Endothelial cell of umbilical vein (primary cell): Measurements from ENCODE around the gene CHST11.

Source experiments
- FOS ChIP-seq: IDR thresholded peaks from 2 replicates; pipeline ENCODE4 v1.6.1; 2011; ENCODE audit warnings: mild to moderate bottlenecking, low read length, moderate library complexity, borderline replicate concordance; ENCODE audit not compliant: insufficient read depth
- POLR2A ChIP-seq: IDR thresholded peaks from 2 replicates; pipeline ENCODE4 v1.6.1; 2012; ENCODE audit warnings: low read depth, mild to moderate bottlenecking, control low read depth, low read length
- TF ChIP-seq, protein P1 (sequence below), 2 donors: IDR thresholded peaks; 1 replicate in 1 of 2; 2 replicates in 1 of 2; pipeline ENCODE4 v1.5.1; 2011; ENCODE audit warnings: low read length in 2 of 2, mild to moderate bottlenecking in 2 of 2, moderate library complexity in 2 of 2, control low read depth in 1 of 2, inconsistent platforms in 1 of 2, low read depth in 1 of 2; ENCODE audit not compliant: insufficient read depth in 1 of 2; ENCODE audit errors: extremely low read depth in 1 of 2

DNA sequence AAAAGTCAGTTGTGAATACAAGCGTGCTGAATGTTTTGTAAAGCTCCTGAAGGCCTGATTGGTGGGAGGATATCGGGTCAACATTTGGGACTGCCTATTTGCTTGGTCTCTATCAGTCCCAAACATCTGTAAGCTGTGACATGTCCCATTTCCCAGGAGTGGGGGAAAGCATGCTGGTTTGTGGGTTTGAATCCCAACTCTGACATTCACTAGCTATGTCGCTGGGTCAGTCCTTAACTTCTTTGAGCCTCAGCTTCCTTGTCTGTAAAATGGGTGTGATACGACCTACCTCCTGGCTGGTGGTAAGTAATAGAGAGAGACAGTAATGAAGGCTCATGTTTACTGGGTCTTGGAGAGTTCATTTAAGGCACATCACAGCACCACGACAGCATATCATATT is 136.7 kb downstream of the CHST11 start:
- TF ChIP-seq, protein P1, sequence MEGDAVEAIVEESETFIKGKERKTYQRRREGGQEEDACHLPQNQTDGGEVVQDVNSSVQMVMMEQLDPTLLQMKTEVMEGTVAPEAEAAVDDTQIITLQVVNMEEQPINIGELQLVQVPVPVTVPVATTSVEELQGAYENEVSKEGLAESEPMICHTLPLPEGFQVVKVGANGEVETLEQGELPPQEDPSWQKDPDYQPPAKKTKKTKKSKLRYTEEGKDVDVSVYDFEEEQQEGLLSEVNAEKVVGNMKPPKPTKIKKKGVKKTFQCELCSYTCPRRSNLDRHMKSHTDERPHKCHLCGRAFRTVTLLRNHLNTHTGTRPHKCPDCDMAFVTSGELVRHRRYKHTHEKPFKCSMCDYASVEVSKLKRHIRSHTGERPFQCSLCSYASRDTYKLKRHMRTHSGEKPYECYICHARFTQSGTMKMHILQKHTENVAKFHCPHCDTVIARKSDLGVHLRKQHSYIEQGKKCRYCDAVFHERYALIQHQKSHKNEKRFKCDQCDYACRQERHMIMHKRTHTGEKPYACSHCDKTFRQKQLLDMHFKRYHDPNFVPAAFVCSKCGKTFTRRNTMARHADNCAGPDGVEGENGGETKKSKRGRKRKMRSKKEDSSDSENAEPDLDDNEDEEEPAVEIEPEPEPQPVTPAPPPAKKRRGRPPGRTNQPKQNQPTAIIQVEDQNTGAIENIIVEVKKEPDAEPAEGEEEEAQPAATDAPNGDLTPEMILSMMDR (IDR thresholded peaks at IDR 0.05; ENCODE audit: extremely low read depth in 1 of 2, insufficient read depth in 1 of 2, low read depth in 1 of 2, low read length in 2 of 2) = no peak
- TF ChIP-seq POLR2A = no peak
- TF ChIP-seq FOS = no peak
